Panc1 (cell line): ENCODE results near the gene MPP7. TPM values are rescaled to one million over a fixed set of nuclear protein-coding genes. Genes with fewer than 3 reads are reported as not detected.
"Not testable (repeated sequence)": the region's sequence is repeated elsewhere in the genome, so short reads cannot be mapped to it uniquely, and the experiment has no call there.

Experiments
- ATAC-seq: fragments of 200-7000 bp; cut with Tn5 transposase; 2 replicates; pipeline ENCODE4 v1.9.1; 2020; ENCODE audit warnings: mild to moderate bottlenecking, moderate library complexity
- BruUV-seq: library from RNA; stranded (reverse); fragments of 400-500 nt; replicated peaks from 2 replicates; lab custom pipeline; 2021; lab: Mats Ljungman, UMichigan
- CTCF ChIA-PET: fragments of 300-600 bp; sonication (Branson Sonifier 250); formaldehyde crosslinking; loops from one replicate; lab custom pipeline; 2022; ENCODE audit warnings: antibody characterized with exemption; lab: Charles Lee
- POLR2A ChIA-PET: fragments of 300-600 bp; sonication (Branson Sonifier 250); formaldehyde crosslinking; loops from one replicate; lab custom pipeline; 2022; ENCODE audit warnings: antibody characterized with exemption; lab: Charles Lee
- DNase-seq: peaks from one replicate; pipeline ENCODE4 v3.0.0-alpha.2; 2010; ENCODE audit warnings: low read depth, low spot score
- H3K27ac ChIP-seq: 2 replicates; pipeline ENCODE4 v1.5.1; 2011; ENCODE audit warnings: mild to moderate bottlenecking, low read length, inconsistent platforms
- H3K27me3 ChIP-seq: fragments of 200-500 bp; sonication (Bioruptor generic); 2 replicates; pipeline ENCODE4 v1.6.0; 2014; ENCODE audit warnings: low read length, inconsistent platforms; ENCODE audit not compliant: control insufficient read depth, insufficient read depth
- H3K36me3 ChIP-seq: fragments of 200-500 bp; sonication (Bioruptor generic); 2 replicates; pipeline ENCODE4 v1.5.1; 2014; ENCODE audit warnings: inconsistent platforms, mild to moderate bottlenecking, low read length, moderate library complexity; ENCODE audit not compliant: control insufficient read depth, insufficient read depth
- H3K4me1 ChIP-seq: 2 replicates; pipeline ENCODE4 v1.5.1; 2011; ENCODE audit warnings: inconsistent platforms, mild to moderate bottlenecking, low read length, moderate library complexity; ENCODE audit not compliant: control insufficient read depth, insufficient read depth
- H3K4me3 ChIP-seq, 2 experiments: 2 replicates each; pipeline ENCODE4 v1.5.1; 2011 to 2012; ENCODE audit warnings: low read depth in 2 of 2, low read length in 2 of 2, mild to moderate bottlenecking in 2 of 2, inconsistent platforms in 1 of 2, moderate library complexity in 1 of 2
- H3K9me3 ChIP-seq: fragments of 200-500 bp; sonication (Bioruptor generic); 2 replicates; pipeline ENCODE4 v1.5.1; 2014; ENCODE audit warnings: low read depth, mild to moderate bottlenecking, inconsistent platforms, low read length, moderate library complexity; ENCODE audit not compliant: control insufficient read depth, insufficient read depth
- POLR2AphosphoS5 ChIP-seq: IDR thresholded peaks from 2 replicates; pipeline ENCODE4 v1.6.1; 2012; ENCODE audit warnings: mild to moderate bottlenecking, low read depth, low read length, moderate library complexity
- SIN3A ChIP-seq: IDR thresholded peaks from 2 replicates; pipeline ENCODE4 v1.6.1; 2012; ENCODE audit warnings: low read depth, mild to moderate bottlenecking, low read length, moderate library complexity, borderline replicate concordance; ENCODE audit not compliant: insufficient read depth
- TCF7L2 ChIP-seq: IDR thresholded peaks from 2 replicates; pipeline ENCODE4 v1.6.1; 2011; ENCODE audit warnings: mild to moderate bottlenecking, low read depth, low read length, inconsistent platforms
- in situ Hi-C: cut with HindIII; loops from 2 replicates; pipeline ENCODE4 v1.10.0; 2016; ENCODE audit warnings: low sequenced_read_pairs, low pct_unique_long_range_greater_than_20kb
- intact Hi-C: fragments of 100-400 bp; cut with micrococcal nuclease; formaldehyde crosslinking; loops from one replicate; pipeline ENCODE4 v1.10.0; 2022; ENCODE audit not compliant: unreplicated experiment
- total RNA-seq: library from RNA; stranded (reverse); gene quantifications from one replicate; pipeline ENCODE4 v1.2.1, GENCODE V29; 2021; ENCODE audit not compliant: unreplicated experiment
- TF ChIP-seq, protein P1 (sequence below): fragments of 450-650 bp; IDR thresholded peaks from 2 replicates; pipeline ENCODE4 v1.5.1; 2017; ENCODE audit warnings: mild to moderate bottlenecking
- TF ChIP-seq, protein P2 (sequence below), 2 experiments: IDR thresholded peaks; 2 replicates each; pipeline ENCODE4 v1.6.1; 2011 to 2012; ENCODE audit warnings: low read depth in 2 of 2, control low read depth in 1 of 2, low read length in 1 of 2, mild to moderate bottlenecking in 1 of 2, moderate library complexity in 1 of 2; ENCODE audit not compliant: insufficient read depth in 1 of 2

MPP7 gene
- total RNA-seq, 1 experiment from 2014 or later = 0.49 TPM

DNA sequence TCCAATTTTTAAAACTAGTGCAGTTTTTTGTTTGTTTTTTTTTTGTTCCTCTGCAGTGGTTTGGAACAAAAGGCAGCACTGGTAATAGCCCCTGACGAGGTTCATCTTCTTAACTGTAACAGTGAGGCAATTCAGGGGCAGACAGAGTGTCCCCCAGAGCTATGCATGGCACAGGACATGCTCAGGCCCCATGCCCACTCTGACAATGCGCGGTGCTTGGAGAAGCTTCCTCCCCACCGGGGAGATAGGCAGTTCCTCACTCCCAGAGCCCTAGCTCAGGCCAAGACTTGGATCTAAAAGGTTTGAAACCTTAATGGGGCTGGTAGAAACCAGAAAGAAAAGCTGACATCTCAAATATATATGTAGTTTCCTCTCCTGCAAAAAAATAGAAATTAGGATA lies 17.9 kb upstream of the MPP7 start:
- CTCF ChIA-PET = no interaction called here
- Histone ChIP-seq H3K4me3 (no peak overlapping the region), H3K27ac (no peak overlapping the region), H3K27me3 (no peaks in the 10 kb centered on the region), H3K9me3 (no peaks in the 10 kb centered on the region), H3K36me3 (no peaks in the 10 kb centered on the region), H3K4me1 (no peaks in the 10 kb centered on the region)
- intact Hi-C loops (no loop called here), in situ Hi-C loops (no loop called here)
- DNase-seq (no peak), ATAC-seq (no peak)
- POLR2A ChIA-PET = no interaction called here
- TF ChIP-seq, protein P1, sequence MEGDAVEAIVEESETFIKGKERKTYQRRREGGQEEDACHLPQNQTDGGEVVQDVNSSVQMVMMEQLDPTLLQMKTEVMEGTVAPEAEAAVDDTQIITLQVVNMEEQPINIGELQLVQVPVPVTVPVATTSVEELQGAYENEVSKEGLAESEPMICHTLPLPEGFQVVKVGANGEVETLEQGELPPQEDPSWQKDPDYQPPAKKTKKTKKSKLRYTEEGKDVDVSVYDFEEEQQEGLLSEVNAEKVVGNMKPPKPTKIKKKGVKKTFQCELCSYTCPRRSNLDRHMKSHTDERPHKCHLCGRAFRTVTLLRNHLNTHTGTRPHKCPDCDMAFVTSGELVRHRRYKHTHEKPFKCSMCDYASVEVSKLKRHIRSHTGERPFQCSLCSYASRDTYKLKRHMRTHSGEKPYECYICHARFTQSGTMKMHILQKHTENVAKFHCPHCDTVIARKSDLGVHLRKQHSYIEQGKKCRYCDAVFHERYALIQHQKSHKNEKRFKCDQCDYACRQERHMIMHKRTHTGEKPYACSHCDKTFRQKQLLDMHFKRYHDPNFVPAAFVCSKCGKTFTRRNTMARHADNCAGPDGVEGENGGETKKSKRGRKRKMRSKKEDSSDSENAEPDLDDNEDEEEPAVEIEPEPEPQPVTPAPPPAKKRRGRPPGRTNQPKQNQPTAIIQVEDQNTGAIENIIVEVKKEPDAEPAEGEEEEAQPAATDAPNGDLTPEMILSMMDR = no peak
- TF ChIP-seq, protein P2, sequence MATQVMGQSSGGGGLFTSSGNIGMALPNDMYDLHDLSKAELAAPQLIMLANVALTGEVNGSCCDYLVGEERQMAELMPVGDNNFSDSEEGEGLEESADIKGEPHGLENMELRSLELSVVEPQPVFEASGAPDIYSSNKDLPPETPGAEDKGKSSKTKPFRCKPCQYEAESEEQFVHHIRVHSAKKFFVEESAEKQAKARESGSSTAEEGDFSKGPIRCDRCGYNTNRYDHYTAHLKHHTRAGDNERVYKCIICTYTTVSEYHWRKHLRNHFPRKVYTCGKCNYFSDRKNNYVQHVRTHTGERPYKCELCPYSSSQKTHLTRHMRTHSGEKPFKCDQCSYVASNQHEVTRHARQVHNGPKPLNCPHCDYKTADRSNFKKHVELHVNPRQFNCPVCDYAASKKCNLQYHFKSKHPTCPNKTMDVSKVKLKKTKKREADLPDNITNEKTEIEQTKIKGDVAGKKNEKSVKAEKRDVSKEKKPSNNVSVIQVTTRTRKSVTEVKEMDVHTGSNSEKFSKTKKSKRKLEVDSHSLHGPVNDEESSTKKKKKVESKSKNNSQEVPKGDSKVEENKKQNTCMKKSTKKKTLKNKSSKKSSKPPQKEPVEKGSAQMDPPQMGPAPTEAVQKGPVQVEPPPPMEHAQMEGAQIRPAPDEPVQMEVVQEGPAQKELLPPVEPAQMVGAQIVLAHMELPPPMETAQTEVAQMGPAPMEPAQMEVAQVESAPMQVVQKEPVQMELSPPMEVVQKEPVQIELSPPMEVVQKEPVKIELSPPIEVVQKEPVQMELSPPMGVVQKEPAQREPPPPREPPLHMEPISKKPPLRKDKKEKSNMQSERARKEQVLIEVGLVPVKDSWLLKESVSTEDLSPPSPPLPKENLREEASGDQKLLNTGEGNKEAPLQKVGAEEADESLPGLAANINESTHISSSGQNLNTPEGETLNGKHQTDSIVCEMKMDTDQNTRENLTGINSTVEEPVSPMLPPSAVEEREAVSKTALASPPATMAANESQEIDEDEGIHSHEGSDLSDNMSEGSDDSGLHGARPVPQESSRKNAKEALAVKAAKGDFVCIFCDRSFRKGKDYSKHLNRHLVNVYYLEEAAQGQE (IDR thresholded peaks at IDR 0.05; ENCODE audit: insufficient read depth in 1 of 2, low read depth in 2 of 2, low read length in 1 of 2) = no peak
- TF ChIP-seq TCF7L2 = no peak
- TF ChIP-seq POLR2AphosphoS5 = no peak
- no peak for TF ChIP-seq SIN3A
- no TSS peak for BruUV-seq

DNA sequence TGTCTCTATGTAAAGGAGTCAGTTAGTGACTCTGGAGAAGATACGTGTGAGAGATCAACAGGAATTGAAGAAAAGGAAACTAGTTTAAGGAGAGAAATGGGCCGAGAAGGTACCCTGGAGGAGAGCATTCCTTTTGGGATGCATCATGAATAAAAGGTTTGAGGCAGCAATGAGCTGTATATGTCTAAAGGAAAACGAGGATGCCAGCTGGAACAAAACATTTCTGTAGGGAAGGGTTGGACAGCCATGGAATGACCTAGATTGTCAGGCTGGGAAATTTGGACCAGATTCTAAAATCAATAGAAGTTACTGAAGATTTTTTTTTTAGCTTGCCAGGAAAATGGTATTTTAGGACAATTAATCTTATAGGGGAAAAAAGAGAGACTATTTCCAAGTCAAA lies 17.2 kb upstream of the MPP7 start:
- in situ Hi-C loops (no loop called here), intact Hi-C loops (no loop called here)
- H3K36me3 ChIP-seq = no peaks in the 10 kb centered on the region
- POLR2A ChIA-PET = no interaction called here
- H3K4me3 ChIP-seq = no peak overlapping the region
- DNase-seq (no peak), ATAC-seq (no peak)
- no peak overlapping the region for H3K27ac ChIP-seq
- TF ChIP-seq TCF7L2 = no peak
- no peak for TF ChIP-seq POLR2AphosphoS5
- TF ChIP-seq, protein P2 (IDR thresholded peaks at IDR 0.05; ENCODE audit: insufficient read depth in 1 of 2, low read depth in 2 of 2, low read length in 1 of 2) = no peak
- TF ChIP-seq, protein P1 = no peak
- no peak for TF ChIP-seq SIN3A
- BruUV-seq = no TSS peak
- no peaks in the 10 kb centered on the region for H3K4me1 ChIP-seq
- CTCF ChIA-PET = no interaction called here
- H3K9me3 ChIP-seq = no peaks in the 10 kb centered on the region
- H3K27me3 ChIP-seq = no peaks in the 10 kb centered on the region

DNA sequence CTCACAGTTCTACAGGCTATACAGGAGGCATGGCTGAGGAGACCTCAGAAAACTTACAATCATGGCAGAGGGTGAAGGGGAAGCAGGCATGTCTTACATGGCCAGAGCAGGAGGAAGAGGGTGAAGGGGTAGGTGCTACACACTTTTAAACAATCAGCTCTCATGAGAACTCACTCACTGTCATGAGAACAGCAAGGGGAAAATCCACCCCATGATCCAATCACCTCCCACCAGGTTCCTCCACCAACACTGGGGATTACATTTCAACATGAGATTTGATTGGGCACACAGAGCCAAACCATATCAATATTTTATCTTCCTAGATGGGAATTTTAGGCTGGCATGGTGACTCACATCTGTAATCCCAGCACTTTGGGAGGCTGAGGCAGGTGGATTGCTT lies 16.2 kb upstream of the MPP7 start:
- H3K4me3 ChIP-seq, in situ Hi-C loops: not testable (repeated sequence)

More for the DNA sequence above, 16.2 kb upstream of the MPP7 start:
- H3K36me3 ChIP-seq, POLR2A ChIA-PET, intact Hi-C loops, DNase-seq, H3K27ac ChIP-seq, H3K4me1 ChIP-seq, BruUV-seq, H3K9me3 ChIP-seq, ATAC-seq, CTCF ChIA-PET, H3K27me3 ChIP-seq: not testable (repeated sequence)
